Measurements from ENCODE around the gene DHRS13. TPM values are rescaled to one million over a fixed set of nuclear protein-coding genes. Genes with fewer than 3 reads are reported as not detected.
A peak's percentile ranks its signal among the peaks of the same experiment; 100 is the strongest.
"Not testable (repeated sequence)": the region's sequence is repeated elsewhere in the genome, so short reads cannot be mapped to it uniquely, and the experiment has no call there.

DHRS13 gene
- polyA plus RNA-seq, 3 donors = 10.1 to 14.0 (median 10.4) TPM

- DNase-seq (ENCODE audit: low read depth in 3 of 3, low spot score in 2 of 3) = no peak
These were observed 1.9 kb upstream of the DHRS13 start for GRCh38 chr17:28904800-28905199.

GRCh38 chr17:28903546-28903841 is 615 bp upstream of the DHRS13 start:
- DNase-seq (ENCODE audit: low read depth in 3 of 3, low spot score in 2 of 3) = not testable (repeated sequence)

- peak; percentile 37 to 60 (median 47) for DNase-seq (ENCODE audit: low read depth in 3 of 3, low spot score in 2 of 3)
These were observed 737 bp downstream of the DHRS13 start for GRCh38 chr17:28901866-28902818.

GRCh38 chr17:28900986-28901726 is 1.7 kb downstream of the DHRS13 start:
- DNase-seq (ENCODE audit: low read depth in 3 of 3, low spot score in 2 of 3) = no peak

GRCh38 chr17:28899212-28899815 is 3.6 kb downstream of the DHRS13 start:
- DNase-seq (ENCODE audit: low read depth in 3 of 3, low spot score in 2 of 3) = no peak

GRCh38 chr17:28898527-28898955 is 4.3 kb downstream of the DHRS13 start:
- DNase-seq (ENCODE audit: low read depth in 3 of 3, low spot score in 2 of 3) = no peak

GRCh38 chr17:28897769-28898526 is 4.9 kb downstream of the DHRS13 start:
- no peak for DNase-seq (ENCODE audit: low read depth in 3 of 3, low spot score in 2 of 3)

GRCh38 chr17:28896884-28897768 is 5.8 kb downstream of the DHRS13 start, which contains the start of gene FLOT2:
Gene FLOT2, minus strand, starts transcription at chr17:28897733. Its CDS starts 159 bp downstream, at chr17:28897574.
- peak in 1 of 3 donors; percentile 21 for DNase-seq (ENCODE audit: low read depth in 3 of 3, low spot score in 2 of 3)

GRCh38 chr17:28896491-28896883 is 6.4 kb downstream of the DHRS13 start:
- no peak for DNase-seq (ENCODE audit: low read depth in 3 of 3, low spot score in 2 of 3)

GRCh38 chr17:28895794-28896447 is 7.0 kb downstream of the DHRS13 start:
- DNase-seq (ENCODE audit: low read depth in 3 of 3, low spot score in 2 of 3) = no peak

- not testable (repeated sequence) for DNase-seq (ENCODE audit: low read depth in 3 of 3, low spot score in 2 of 3)
These were observed 9.4 kb downstream of the DHRS13 start for GRCh38 chr17:28893248-28894183.

GRCh38 chr17:28892024-28892423 is 10.9 kb downstream of the DHRS13 start:
- no peak for DNase-seq (ENCODE audit: low read depth in 3 of 3, low spot score in 2 of 3)

- DNase-seq (ENCODE audit: low read depth in 3 of 3, low spot score in 2 of 3) = no peak
These were observed 11.7 kb downstream of the DHRS13 start for GRCh38 chr17:28891201-28891600.

- no peak for DNase-seq (ENCODE audit: low read depth in 3 of 3, low spot score in 2 of 3)
These were observed 12.9 kb downstream of the DHRS13 start for GRCh38 chr17:28889996-28890395.

- no peak for DNase-seq (ENCODE audit: low read depth in 3 of 3, low spot score in 2 of 3)
These were observed 14.0 kb downstream of the DHRS13 start for GRCh38 chr17:28888832-28889231.

- DNase-seq (ENCODE audit: low read depth in 3 of 3, low spot score in 2 of 3) = no peak
These were observed 14.9 kb downstream of the DHRS13 start for GRCh38 chr17:28887871-28888471.

- DNase-seq (ENCODE audit: low read depth in 3 of 3, low spot score in 2 of 3) = no peak
These were observed 16.9 kb downstream of the DHRS13 start for GRCh38 chr17:28885951-28886350.
